HepG2 (cell line): Measurements from ENCODE around the gene ASIC2.

ENCODE experiments used
- KLF11 ChIP-seq: IDR thresholded peaks from 2 replicates; pipeline ENCODE4 v1.6.1; 2016; ENCODE audit warnings: missing compliant biosample characterization
- NFYB ChIP-seq: sonication (generic); formaldehyde crosslinking; IDR thresholded peaks from 2 replicates; pipeline ENCODE4 v1.4.0; 2020; ENCODE audit warnings: missing genetic modification reagents
- RXRA ChIP-seq: sonication (generic); formaldehyde crosslinking; IDR thresholded peaks from 2 replicates; pipeline ENCODE4 v1.5.1; 2020; ENCODE audit warnings: missing genetic modification reagents
- U2AF2 ChIP-seq: fragments of 200-400 bp; formaldehyde crosslinking; IDR thresholded peaks from 2 replicates; pipeline ENCODE4 v1.6.1; 2017; ENCODE audit warnings: low read depth, mild to moderate bottlenecking, low read length
- ZFX ChIP-seq: sonication (generic); formaldehyde crosslinking; IDR thresholded peaks from 2 replicates; pipeline ENCODE4 v1.4.0; 2020; ENCODE audit warnings: mild to moderate bottlenecking, low read depth, missing genetic modification reagents, moderate library complexity
- TF ChIP-seq, protein P1 (sequence below): sonication (generic); formaldehyde crosslinking; IDR thresholded peaks from 2 replicates; pipeline ENCODE4 v1.4.0; 2020; ENCODE audit warnings: low read depth, mild to moderate bottlenecking, missing genetic modification reagents
- TF ChIP-seq, protein P2 (sequence below): sonication (generic); formaldehyde crosslinking; IDR thresholded peaks from 2 replicates; pipeline ENCODE4 v1.5.0; 2020; ENCODE audit warnings: mild to moderate bottlenecking, missing genetic modification reagents, moderate library complexity

DNA sequence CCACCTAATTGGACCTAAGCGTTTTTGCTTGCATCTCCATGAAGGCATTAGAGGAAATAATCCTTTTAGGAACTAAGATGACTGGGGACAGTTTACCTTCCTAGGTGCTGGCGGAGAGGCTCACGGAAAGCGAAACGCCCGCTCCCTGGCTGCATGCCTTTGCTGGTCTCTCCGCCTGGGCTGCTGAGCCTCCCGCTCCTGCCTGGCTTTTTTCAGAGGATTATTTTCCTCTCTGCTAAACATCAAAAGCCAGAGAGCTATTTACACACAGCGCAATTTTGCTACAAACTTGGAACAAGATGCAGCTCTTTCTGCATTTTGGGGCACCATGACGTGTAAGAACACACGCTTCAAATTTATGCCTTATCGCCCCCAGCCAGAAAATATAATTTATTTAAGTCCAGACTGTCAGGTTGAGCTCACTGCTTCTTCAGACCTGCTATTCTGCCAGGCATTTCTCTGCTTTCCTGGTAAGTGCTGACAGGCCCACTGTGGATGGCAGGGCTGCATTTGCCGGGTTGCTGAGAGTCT, 177.0 kb downstream of the ASIC2 start:
- TF ChIP-seq KLF11 (CRISPR knock-in tag) (no peak), ZFX (CRISPR knock-in tag) (no peak), NFYB (CRISPR knock-in tag) (no peak), RXRA (CRISPR knock-in tag) (no peak), U2AF2 (no peak)
- TF ChIP-seq, protein P1, sequence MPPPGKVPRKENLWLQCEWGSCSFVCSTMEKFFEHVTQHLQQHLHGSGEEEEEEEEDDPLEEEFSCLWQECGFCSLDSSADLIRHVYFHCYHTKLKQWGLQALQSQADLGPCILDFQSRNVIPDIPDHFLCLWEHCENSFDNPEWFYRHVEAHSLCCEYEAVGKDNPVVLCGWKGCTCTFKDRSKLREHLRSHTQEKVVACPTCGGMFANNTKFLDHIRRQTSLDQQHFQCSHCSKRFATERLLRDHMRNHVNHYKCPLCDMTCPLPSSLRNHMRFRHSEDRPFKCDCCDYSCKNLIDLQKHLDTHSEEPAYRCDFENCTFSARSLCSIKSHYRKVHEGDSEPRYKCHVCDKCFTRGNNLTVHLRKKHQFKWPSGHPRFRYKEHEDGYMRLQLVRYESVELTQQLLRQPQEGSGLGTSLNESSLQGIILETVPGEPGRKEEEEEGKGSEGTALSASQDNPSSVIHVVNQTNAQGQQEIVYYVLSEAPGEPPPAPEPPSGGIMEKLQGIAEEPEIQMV (CRISPR knock-in tag), result no peak
- TF ChIP-seq, protein P2, sequence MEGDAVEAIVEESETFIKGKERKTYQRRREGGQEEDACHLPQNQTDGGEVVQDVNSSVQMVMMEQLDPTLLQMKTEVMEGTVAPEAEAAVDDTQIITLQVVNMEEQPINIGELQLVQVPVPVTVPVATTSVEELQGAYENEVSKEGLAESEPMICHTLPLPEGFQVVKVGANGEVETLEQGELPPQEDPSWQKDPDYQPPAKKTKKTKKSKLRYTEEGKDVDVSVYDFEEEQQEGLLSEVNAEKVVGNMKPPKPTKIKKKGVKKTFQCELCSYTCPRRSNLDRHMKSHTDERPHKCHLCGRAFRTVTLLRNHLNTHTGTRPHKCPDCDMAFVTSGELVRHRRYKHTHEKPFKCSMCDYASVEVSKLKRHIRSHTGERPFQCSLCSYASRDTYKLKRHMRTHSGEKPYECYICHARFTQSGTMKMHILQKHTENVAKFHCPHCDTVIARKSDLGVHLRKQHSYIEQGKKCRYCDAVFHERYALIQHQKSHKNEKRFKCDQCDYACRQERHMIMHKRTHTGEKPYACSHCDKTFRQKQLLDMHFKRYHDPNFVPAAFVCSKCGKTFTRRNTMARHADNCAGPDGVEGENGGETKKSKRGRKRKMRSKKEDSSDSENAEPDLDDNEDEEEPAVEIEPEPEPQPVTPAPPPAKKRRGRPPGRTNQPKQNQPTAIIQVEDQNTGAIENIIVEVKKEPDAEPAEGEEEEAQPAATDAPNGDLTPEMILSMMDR (CRISPR knock-in tag), result no peak
